ENCODE results near the gene FASN.

- no peak for TF ChIP-seq EZH2phosphoT487 (IDR thresholded peaks at IDR 0.05; ENCODE audit: insufficient read depth, low read depth)
- TF ChIP-seq EZH2 (IDR thresholded peaks at IDR 0.05; ENCODE audit: insufficient read depth, poor library complexity, severe bottlenecking): no peak
These were observed 5.9 kb downstream of the FASN start for GRCh38 chr17:82092094-82092586.

All from GM23248 (cell line).